ENCODE data around the gene AQP5.

DNA sequence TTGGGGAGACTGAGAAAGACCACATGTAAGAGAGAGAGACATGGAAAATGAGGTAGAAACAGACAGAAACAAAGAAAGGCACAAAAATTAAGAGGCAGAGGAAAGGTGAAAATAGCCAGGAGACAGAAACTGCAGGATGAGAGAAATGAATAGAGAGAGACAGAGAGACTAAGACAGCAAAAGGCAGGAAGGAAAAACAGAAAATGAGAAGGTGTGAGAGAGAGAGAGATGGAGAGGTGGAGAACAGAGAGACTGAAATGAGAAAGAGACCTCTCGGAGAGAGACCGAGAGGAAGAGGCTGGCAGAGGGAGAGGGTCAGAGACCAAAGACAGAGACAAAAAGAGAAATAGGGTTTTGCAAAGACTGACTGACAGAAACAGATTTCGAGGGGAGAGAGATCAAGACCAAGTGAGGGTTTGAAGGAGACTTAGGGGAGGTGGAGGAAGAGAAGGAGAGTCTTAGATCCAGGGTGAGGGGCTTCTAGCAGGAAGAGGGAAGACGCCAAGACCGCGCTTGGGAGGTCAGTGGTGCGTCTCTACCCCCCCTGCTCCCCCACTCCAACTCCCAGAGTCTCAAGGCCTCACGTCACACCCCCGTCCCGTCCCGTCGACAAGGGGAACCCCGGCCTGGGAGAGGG, 1.1 kb upstream of the AQP5 start:
- TF ChIP-seq, protein P1, sequence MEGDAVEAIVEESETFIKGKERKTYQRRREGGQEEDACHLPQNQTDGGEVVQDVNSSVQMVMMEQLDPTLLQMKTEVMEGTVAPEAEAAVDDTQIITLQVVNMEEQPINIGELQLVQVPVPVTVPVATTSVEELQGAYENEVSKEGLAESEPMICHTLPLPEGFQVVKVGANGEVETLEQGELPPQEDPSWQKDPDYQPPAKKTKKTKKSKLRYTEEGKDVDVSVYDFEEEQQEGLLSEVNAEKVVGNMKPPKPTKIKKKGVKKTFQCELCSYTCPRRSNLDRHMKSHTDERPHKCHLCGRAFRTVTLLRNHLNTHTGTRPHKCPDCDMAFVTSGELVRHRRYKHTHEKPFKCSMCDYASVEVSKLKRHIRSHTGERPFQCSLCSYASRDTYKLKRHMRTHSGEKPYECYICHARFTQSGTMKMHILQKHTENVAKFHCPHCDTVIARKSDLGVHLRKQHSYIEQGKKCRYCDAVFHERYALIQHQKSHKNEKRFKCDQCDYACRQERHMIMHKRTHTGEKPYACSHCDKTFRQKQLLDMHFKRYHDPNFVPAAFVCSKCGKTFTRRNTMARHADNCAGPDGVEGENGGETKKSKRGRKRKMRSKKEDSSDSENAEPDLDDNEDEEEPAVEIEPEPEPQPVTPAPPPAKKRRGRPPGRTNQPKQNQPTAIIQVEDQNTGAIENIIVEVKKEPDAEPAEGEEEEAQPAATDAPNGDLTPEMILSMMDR (conservative IDR thresholded peaks at IDR 0.05 in 1 of 2, IDR thresholded peaks at IDR 0.05 in 1 of 2; ENCODE audit: extremely low read depth in 1 of 2, insufficient read depth in 1 of 2, low read depth in 1 of 2, low read length in 2 of 2), result no peak
- TF ChIP-seq EZH2 (IDR thresholded peaks at IDR 0.05; ENCODE audit: borderline replicate concordance, low read length), result no peak
